ENCODE data around the gene CRYBA4.
"Not testable (repeated sequence)": the region's sequence is repeated elsewhere in the genome, so short reads cannot be mapped to it uniquely, and the experiment has no call there.

Gene CRYBA4

DNA sequence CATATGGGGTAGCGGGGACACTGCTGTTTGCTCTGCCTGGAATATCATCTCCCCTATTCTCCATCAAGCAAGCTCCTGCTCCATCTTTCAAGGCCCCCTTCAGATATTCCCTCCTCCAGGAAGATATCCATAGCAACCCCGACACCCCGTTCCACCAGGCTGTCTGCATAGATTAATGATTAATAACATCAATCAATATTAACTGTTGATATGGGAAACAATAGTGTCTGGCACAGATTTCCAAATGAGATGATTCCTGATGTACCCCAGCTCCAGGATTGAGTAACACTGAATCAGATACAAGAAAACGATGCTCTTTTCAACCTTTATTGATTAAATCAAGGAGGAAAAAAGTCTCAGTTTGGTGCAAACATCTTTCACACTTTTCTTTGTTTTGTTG is 24.3 kb upstream of the CRYBA4 start:
- DNase-seq = no peak

DNA sequence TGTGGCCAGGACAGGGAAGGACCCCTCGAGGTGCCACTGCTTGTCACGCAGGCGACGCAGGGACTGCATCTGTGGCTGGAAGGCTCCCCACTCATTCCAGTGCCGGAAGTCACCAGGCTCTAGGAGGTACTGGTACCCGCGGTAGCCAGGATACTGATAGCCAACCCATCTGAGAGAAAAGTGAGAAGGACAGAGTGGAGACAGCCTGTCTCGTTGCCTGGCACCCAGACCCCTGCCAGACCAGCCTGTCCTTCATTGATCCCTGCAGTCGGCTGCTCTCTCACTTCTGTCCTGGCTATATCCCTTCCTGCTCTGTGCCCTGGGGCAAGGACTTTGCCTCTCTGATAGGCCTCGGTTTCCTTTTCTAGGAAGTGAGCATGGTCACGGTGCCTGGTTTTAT is 22.3 kb upstream of the CRYBA4 start:
- DNase-seq = no peak

DNA sequence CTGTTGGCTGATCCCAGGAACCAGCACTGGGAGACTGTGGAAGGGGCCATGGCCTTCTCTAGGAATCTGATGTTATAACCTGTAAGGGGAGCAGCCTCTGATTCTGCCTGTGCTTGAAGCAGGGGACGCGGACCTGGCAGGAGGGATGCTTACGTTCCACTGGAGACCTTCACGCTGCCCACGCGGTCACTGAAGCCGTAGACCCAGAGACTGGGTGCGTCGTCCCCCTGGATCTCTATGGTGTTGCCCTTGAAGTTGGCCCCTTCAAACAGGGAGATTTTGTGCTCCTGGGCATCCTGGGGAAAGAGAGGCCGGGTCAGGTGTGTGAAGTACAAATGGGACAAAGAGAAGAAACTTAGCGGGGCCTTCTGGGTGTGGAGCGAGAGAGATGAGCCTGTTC is 20.0 kb upstream of the CRYBA4 start:
- no peak for DNase-seq

DNA sequence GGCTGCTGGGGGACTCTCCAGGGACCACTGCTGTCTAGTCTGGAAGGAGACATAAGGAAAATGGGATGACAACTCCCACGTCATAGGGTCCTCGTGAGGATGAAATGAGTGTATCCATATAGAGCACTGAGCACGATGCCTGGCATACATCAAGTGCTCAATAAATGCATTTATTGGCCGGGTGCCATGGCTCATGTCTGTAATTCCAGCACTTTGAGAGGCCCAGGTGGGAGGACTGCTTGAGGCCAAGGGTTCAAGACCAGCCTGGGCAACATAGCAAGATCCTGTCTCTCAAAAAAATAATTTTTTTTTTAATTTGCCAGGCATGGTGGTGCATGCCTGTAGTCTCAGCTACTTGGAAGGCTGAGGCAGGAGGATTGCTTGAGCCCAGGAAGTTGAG is 19.6 kb upstream of the CRYBA4 start:
- DNase-seq = no peak

DNA sequence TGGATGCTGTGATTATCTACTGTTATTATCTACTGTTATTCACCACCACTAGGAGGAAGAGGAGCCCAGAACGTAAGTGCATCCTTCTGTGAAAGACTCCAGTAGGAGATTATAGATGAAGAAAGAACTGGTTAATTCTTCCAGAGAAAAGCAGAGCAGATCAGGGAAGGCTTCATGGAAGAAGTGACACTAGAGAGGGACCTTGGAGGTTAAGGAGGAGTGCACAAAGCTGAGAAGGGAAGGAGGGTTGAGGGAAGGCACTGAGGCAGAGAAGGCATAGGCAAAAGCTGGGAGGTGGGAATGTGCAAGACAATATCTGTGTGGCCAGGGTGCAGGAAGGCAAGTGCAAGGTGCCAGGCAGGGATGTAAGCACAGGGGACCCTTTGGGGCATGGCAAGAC is 17.4 kb upstream of the CRYBA4 start:
- DNase-seq = no peak

DNA sequence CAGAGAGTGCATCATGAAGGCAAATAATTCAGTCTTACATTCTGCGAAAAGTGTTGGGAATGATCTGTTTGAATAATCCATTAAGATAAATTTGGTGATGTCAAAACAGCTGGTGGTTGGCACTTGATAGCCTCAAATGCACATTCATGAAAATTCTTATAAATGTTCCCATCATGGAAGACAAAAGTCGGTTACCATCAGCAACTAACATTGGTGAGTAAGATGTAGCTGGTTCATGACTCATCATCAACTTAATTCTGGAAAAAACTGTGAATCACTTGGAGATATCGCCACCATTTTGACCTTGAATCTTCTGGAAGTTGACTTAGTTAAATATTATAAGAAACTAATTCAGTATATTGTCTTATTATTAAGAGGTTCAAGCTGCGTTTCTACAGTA is 15.2 kb upstream of the CRYBA4 start:
- DNase-seq = no peak

DNA sequence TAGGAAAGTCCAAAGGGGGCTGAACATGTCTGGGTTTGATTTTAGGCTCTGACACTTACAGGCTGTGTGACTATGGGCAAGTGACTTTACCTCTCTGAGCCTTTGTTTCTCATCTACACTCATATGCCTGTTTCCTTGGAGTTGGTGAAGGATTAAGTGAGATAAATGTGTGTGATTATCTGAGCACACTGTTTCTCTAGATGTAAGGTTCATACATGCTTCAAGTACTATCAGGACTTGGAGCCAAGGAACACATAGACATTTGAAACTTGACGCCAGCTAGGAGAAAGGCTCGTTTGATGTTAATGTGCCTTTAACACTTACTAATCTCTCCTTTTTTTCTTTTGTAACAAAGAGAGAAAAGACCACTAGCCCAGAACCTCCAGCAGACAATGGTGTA is 13.6 kb upstream of the CRYBA4 start:
- no peak for DNase-seq

DNA sequence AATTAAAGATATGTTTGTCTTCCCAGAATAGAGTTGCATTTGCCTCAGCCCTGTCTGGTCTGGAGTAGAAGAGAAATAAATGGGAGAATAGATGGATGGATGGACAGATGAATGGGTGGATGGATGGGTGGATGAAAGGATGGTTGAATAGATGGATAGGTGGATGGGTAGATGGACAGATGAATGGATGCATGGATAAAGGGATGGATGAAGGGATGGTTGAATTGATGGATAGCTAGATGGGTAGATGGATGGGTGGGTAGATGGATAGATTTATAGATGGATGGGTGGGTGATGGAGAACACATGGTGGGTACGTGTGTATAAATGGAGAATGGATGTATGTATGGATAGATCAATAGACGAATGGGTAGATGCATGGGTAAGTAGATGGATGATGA is 12.5 kb upstream of the CRYBA4 start:
- no peak for DNase-seq

DNA sequence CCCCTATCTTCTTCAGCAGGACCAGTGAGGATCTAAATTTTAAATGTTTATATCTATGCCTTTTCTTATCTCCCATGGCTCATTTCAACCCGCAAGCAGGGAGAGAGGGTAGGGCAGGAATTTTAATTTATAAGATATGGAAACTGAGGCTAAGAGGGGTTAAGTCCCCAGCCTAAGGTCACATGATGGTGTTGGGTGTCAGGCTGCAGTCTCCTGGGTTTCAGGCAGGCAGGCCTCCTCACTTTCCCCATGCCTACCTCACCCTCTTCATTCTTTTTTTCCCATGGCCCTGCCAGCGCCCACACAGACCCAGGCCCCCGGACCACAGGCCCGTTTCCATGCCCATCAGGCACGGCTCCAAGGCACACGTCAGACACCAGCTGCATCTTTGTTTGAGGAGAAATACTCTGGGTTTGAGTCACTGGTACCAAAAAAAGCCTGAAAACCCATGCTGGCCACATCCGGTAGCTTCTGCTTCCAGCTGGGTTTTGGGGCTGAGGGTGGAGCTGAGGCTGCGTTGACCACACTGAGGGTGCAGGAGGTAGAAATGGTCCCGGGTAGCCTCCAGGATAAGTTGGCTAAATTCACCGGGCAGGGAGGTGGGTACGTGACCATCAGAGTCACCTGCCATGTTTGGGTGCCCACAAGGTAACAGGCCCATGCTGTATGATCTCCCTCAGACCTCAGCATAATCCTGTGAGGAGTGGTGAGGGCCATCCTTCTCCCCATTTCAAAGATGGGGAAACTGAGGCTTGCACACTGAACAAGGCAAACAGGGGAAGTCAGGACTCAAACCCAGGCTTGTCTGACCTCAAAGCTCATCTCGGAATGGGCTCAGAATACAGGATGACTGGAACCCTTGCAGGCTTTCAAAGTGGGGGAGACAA is 11.4 kb upstream of the CRYBA4 start:
- no peak for DNase-seq

DNA sequence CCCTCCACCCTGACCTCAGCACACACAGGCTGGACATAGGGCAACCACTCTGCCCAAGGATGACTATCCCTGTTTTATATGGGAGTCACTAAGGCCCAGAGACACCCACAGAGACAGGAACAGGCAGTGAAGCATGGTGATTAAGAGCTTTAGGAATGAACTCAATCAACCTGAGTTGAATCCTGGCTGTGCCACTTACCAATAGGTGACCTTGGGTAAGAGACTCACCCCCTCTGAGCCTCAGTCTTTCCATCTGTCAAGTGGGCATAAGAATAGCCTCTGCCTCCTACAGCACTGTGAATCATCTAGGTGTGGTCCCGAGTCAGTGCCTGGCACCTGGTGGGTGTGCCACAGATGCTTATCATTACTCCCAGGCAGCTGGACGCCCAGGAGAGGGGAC is 10.8 kb upstream of the CRYBA4 start:
- no peak for DNase-seq

DNA sequence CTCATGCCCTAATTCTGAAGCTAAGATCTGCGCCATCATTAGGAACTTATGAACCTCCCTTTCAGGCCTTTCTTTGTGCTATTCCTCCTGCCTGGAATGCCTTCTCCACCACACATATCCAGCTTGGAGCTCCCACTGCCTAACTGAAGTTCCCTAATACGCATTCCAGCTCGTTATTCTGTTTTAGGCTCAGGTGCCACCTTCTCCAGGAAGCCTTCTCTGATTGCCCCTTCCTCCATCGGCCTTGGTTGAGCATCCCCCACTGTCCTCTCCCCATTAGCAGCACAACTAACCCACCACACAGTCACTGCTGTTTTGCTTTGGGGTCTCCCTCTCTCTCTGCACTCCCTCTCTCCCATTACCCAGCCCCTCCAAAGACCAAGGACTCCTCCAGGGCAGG is 9.1 kb upstream of the CRYBA4 start:
- no peak for DNase-seq

DNA sequence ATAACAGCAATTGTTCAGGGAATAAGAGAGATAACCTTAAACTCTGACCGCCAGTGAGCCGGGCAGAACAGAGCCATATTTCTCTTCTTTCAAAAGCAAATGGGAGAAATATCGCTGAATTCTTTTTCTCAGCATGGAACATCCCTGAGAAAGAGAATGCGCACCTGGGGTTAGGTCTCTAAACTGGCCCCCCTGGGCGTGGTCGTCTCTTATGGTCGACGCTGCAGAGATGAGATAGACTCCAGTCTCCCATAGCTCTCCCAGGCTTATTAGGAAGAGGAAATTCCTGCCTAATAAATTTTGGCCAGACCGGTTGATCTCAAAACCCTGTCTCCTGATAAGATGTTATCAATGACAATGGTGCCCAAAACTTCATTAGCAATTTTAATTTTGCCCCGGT is 8.0 kb upstream of the CRYBA4 start:
- not testable (repeated sequence) for DNase-seq

DNA sequence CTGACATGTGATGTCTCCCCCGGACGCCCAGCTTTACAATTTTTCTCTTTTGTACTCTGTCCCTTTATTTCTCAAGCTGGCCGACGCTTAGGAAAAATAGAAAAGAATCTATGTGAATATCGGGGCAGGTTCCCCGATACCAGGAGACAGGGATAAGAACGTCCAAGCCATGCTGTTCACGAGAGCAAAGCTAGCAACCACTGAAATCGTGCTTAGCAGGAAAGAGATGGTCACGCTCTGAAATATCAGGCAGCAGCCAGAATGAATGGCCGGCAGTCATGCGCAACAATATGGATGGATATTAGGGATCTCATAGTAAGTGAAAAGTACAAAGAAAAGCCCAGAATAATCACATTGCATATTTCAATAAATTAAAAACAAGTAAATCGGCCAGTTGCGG is 7.4 kb upstream of the CRYBA4 start:
- DNase-seq = no peak

DNA sequence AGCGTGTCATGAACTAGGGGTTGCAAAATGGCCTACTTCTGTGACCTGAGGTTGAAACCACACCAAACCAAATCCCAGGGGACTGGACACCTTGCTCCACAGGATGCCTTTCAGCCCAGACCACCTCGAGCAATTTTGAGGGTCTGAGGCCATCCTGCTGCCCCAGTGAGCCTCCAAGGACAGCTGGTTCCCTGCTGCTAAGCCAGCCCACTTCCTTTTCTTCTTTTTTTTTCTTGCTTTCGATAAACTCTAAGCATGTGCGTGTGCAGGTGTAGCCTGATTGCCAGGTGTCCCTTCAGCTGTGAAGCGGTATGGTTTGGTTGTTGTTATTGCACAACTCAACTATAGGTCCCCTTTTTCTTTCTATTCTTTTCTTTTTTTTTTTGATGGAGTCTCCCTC is 6.6 kb upstream of the CRYBA4 start:
- no peak for DNase-seq

DNA sequence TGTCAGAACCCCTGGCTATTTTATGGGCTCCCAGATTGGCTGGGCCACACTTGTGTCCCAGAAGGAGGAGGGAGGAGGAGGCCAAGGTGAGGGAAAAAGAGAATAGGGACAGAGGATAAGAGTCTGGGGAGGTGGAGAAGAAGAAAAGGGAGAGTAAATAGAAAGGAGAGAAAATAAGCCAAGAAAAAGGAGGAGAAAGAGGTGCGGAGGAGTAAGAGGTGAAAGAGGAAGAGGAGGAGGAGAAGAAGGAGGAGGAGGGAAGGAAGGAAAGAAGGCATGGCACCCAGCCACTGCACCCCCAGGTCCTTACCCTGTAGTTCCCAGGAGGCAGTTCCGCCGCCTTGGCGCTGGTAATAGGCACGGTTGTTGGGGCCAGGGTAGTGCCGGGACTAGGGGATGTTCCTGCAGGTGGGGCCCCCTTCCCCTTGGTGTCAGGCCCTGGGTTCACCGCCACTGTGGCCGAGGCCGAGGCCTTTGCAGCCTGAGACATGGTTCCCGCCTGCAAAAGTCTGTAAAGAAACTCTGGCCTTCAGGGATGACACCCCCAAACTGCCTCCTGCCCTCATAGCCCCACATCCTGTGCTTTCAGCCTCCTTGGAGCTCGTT is 5.8 kb upstream of the CRYBA4 start:
- no peak for DNase-seq

DNA sequence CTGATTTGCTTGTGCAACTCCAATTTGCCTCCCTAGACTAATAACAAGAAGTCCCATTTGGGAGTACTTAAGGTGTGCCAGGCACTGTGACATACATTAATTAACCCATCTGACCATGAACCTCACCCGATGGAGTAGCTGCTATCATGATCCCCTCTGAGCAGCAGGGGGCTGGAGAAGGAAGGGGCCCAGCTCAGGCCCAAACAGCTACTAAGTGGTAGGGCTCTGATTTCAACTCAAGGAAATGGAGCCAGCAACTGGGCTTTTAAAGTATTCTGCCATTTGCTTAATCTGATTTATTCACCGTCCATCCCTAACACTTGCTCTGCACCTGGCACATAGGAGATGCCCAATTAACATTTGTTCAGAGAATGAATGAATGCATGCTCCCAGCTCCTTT is 5.1 kb upstream of the CRYBA4 start:
- no peak for DNase-seq

DNA sequence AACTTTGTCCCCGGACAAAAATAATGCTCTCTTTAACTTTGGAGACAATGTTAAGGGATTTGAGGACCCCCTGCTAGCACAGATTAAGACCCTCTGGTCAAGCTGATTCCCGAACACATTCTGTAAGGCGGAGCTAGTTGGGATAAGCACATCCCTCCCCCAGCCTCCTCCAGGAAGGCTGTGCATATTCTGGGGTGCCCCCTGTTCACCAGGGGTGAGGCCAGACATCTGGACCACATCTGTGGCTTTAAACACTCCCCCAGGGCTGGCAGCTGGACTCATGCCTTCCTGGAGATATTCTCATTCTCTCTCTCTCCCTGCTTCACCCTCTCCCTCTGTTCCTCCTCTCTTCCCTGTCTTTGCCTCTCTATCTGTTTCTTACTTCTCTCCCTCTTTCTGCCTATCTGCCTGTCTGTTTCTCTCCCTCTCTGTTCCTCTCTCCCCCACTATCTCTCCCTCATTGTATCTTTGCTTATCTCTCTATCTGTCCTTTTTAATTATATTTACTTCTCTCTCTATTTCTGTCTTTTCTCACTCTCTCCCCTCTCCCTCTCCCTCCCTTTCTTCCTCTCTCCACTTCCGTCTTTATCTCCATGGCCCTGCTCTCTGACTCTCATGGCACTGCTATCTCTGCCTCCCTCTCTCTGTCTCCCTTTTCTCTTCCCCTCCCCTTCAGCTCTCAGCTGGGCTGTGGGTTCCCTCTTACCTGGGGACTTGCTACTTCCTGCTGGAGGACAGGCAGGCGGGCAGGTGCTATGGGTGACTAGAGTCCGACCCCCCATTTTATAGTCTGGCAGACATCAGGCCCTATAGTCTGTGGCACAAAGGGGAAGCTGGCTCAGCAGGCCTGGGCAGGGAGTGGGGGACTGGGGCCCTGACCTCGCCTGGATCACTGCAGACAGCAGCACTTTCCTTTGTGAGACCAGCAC is 4.2 kb upstream of the CRYBA4 start, which contains the start of gene CRYBB1:
CRYBB1 (minus strand) TSS at position 757 of the 929 bp plus-strand sequence. CDS start 1,708 bp downstream, outside the sequence.
- DNase-seq = no peak

DNA sequence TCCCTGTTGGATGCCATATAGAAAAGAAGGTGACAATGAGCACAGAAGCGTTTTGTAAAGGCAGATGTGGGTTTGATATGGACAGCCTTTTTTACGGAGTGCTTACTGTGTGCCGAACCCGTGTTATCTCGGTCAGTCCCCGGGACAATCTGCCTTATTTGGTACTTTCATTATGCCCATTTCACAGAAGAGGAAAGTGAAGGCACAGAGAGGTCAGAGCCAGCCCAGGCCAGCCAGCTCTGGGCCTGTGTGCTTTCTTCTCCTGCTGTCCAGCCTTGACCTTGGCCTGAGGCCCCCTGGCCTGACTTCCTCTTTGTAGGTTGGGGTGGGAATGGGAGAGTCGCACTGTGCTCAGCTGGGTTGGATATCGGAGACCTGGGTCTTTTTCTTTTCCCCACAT is 3.3 kb upstream of the CRYBA4 start:
- DNase-seq = no peak

DNA sequence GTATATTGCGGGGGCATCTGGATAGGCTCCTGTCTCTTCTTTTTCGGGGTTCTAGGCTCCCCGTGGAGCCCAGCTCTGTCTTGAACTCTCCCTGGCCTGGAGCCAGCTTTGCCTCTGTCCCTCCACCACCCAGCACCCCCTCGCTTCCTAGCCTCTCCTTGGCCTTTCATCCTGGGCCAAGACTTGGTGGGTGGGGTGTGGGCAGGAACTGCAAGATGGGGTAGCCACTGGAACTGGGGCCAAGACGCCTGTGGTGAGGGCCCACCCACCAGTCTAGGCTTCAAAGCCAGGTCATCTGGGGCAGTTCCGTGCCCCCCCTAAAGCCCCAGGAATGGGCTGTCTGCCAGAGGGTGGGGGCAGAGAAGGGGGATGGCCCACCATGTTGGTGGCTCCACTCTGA is 2.3 kb upstream of the CRYBA4 start:
- no peak for DNase-seq

DNA sequence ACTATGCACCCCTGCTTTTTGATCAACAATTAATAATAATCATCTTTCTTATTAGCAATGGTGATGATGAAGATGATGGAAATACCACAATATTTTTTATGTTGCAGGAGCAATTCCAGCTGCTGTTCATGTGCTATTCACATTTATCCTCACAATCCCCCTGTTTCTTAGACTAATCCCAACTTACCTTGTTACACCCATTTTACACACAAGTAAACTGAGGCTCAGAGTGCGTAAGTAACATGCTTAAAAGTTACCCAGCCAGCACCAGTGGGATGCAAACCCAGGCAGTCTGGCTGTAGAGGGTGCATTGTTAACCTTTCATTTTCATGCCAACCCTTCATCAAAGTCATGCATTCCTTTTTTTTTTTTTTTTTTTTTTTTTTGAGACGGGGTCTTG is 1.6 kb upstream of the CRYBA4 start:
- no peak for DNase-seq

DNA sequence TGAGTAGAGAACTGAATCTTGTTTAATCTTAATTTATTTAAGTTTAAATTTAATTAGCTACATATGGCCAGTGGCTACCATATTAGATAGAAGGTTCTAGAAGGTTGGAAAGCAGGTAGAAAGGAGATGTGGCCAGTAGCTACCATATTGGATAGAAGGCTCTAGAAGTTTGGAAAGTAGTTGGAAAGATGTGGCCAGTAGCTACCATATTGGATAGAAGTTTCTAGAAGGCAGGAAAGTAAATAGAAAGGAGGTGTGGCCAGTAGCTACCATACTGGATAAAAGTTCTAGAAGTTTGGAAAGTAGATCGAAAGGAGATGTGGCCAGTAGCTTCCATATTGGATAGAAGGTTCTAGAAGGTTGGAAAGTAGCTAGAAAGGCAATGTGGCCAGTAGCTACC is 2.2 kb downstream of the CRYBA4 start:
- no peak for DNase-seq

DNA sequence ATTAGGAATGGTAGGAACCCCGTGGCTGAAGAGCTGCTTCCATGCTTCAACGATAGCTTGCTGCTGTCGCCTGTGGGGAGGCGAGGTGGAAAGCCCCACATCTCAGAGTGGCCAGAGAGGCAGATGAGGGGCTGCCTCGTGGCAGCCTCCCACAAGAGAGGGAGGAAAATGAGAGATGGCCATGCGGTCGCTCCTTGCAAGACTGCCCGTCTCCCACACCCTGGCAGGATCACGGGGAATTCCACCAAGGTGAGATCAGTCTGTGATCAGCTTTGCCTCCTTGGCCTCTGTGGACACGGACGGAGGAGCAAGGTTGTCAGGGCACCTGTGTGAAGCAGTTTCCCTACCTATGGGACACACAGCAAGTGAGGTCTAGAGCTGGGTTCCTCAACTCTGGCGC is 3.0 kb downstream of the CRYBA4 start:
- no peak for DNase-seq

DNA sequence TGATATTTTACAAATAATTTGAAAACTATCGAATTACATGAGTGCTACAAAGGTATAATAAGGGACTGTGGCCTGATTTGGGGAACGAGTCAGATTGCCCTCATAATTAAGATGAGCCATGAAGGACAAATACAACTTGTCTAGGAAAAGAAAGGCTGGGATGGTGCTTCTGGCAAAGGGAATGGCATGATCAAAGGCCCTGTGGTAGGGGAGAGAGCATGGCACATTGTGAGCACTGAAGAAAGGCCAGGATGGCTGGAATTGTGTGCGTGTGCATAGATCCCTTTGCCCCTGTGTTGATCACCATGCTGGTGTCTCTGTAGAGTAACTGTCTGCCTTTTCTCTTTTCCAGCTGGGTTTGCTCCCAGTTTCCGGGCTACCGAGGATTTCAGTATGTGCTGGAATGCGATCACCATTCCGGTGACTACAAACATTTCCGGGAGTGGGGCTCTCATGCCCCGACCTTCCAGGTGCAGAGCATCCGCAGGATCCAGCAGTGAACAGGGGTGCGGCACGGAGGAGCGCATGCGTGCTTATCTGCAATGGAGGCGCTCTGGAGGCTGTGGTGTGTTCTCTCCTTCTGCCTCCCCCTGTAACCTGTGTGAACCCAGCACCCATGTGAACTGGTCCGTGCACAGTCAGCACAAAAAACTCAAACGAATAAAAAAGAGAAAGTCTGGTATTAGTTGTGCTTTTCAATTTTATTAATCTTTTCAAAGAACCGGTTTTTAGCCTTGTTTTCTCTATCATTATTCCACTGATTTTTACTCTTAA is 8.4 kb downstream of the CRYBA4 start:
- no peak for DNase-seq

All from effector CD8-positive, alpha-beta T cell (primary cell).